Fibroblast of lung (primary cell): ENCODE measurements around the gene RAB8A. TPM values are rescaled to one million over a fixed set of nuclear protein-coding genes. Genes with fewer than 3 reads are reported as not detected.

Experiments
- DNase-seq, 2 donors: peaks; one replicate each; pipeline versions ENCODE4 v3.0.0 to v3.0.0-alpha.2; 2010; ENCODE audit warnings: low read depth in 2 of 2
- H2AFZ ChIP-seq: 2 replicates; pipeline ENCODE4 v1.5.1; 2012; ENCODE audit warnings: low read length, control low read depth, inconsistent platforms
- H3K27ac ChIP-seq: 2 replicates; pipeline ENCODE4 v1.5.1; 2011; ENCODE audit warnings: low read length, control low read depth; ENCODE audit not compliant: insufficient read depth
- H3K27me3 ChIP-seq: 2 replicates; pipeline ENCODE4 v1.5.1; 2011; ENCODE audit warnings: mild to moderate bottlenecking, low read length; ENCODE audit not compliant: control insufficient read depth, insufficient read depth
- H3K36me3 ChIP-seq: 2 replicates; pipeline ENCODE4 v1.5.1; 2011; ENCODE audit warnings: low read length; ENCODE audit not compliant: control insufficient read depth, insufficient read depth
- H3K4me1 ChIP-seq: 2 replicates; pipeline ENCODE4 v1.5.1; 2011; ENCODE audit warnings: low read length; ENCODE audit not compliant: control insufficient read depth, insufficient read depth; ENCODE audit errors: extremely low read depth
- H3K4me2 ChIP-seq: 2 replicates; pipeline ENCODE4 v1.5.1; 2011; ENCODE audit warnings: low read length, control low read depth; ENCODE audit not compliant: insufficient read depth; ENCODE audit errors: extremely low read depth
- H3K4me3 ChIP-seq, 4 experiments: fragments of 200-600 bp in 1 of 4; sonication (generic) in 1 of 4; replicated peaks in 1 of 4; 2 replicates each; pipeline ENCODE4 v1.5.1; 2011 to 2016; ENCODE audit warnings: low read length in 4 of 4, low read depth in 3 of 4, mild to moderate bottlenecking in 3 of 4, control low read depth in 2 of 4, inconsistent platforms in 1 of 4, mixed read lengths in 1 of 4; ENCODE audit not compliant: insufficient read depth in 1 of 4; ENCODE audit errors: control extremely low read depth in 1 of 4
- H3K79me2 ChIP-seq: 2 replicates; pipeline ENCODE4 v1.5.1; 2012; ENCODE audit warnings: mild to moderate bottlenecking, low read length, inconsistent platforms; ENCODE audit not compliant: control insufficient read depth, insufficient read depth
- H3K9ac ChIP-seq: 2 replicates; pipeline ENCODE4 v1.5.1; 2011; ENCODE audit warnings: mild to moderate bottlenecking, low read length, control low read depth; ENCODE audit not compliant: insufficient read depth
- H3K9me3 ChIP-seq: 2 replicates; pipeline ENCODE4 v1.5.1; 2012; ENCODE audit warnings: low read depth, low read length; ENCODE audit not compliant: control insufficient read depth, insufficient read depth
- H4K20me1 ChIP-seq: 2 replicates; pipeline ENCODE4 v1.5.1; 2011; ENCODE audit warnings: low read length; ENCODE audit not compliant: control insufficient read depth, insufficient read depth; ENCODE audit errors: extremely low read depth
- CTCF ChIP-seq, 2 donors: IDR thresholded peaks in 1 of 2; conservative IDR thresholded peaks in 1 of 2; 1 replicate in 1 of 2; 2 replicates in 1 of 2; pipeline ENCODE4 v1.5.1; 2011 to 2012; ENCODE audit warnings: low read length in 2 of 2, control low read depth in 1 of 2, inconsistent platforms in 1 of 2, low read depth in 1 of 2, mild to moderate bottlenecking in 1 of 2
- EZH2 ChIP-seq: IDR thresholded peaks from 2 replicates; pipeline ENCODE4 v1.5.1; 2012; ENCODE audit warnings: low read length, control low read depth, mild to moderate bottlenecking; ENCODE audit errors: missing control alignments
- polyA plus RNA-seq, 2 donors: library from polyadenylated mRNA; depleted of rRNA in 1 of 2; stranded (reverse) in 1 of 2; unstranded in 1 of 2; fragments of >200 nt; gene quantifications; 2 replicates each; pipeline ENCODE4 v1.2.1, GENCODE V29; 2011 to 2012; ENCODE audit warnings: missing spikeins in 1 of 2
- total RNA-seq: library from RNA; depleted of rRNA; stranded (reverse); fragments of >200 nt; gene quantifications from 2 replicates; pipeline ENCODE4 v1.2.1, GENCODE V29; 2014

The RAB8A gene
- total and polyA plus RNA-seq, 2 donors (not counting 1 experiment from before 2014, with no cell fraction given) = 77.6 to 104 TPM

GRCh38 chr19:16142032-16142580 lies 30.4 kb downstream of the RAB8A start:
- H3K9me3 ChIP-seq = no peaks in the 10 kb centered on the region
- DNase-seq = no peak
- H3K9ac ChIP-seq = no peak overlapping the region
- no peaks in the 10 kb centered on the region for H4K20me1 ChIP-seq
- H3K4me3 ChIP-seq = no peak overlapping the region
- no peaks in the 10 kb centered on the region for H3K4me1 ChIP-seq
- no peaks in the 10 kb centered on the region for H3K36me3 ChIP-seq
- H3K79me2 ChIP-seq = no peaks in the 10 kb centered on the region
- H3K27me3 ChIP-seq = no peaks in the 10 kb centered on the region
- H3K4me2 ChIP-seq = no peak overlapping the region
- no peak overlapping the region for H3K27ac ChIP-seq
- no peak for TF ChIP-seq EZH2
- TF ChIP-seq CTCF (conservative IDR thresholded peaks at IDR 0.05 in 1 of 2, IDR thresholded peaks at IDR 0.05 in 1 of 2; ENCODE audit: low read depth in 1 of 2, low read length in 2 of 2) = no peak
- H2AFZ ChIP-seq = no peak overlapping the region

- no peak within 1 kb of the TSS for H3K27ac ChIP-seq
- no peak for DNase-seq
- H3K4me2 ChIP-seq = no peak within 1 kb of the TSS
- H4K20me1 ChIP-seq = no peaks in the 10 kb centered on the region
- H3K9me3 ChIP-seq = no peaks in the 10 kb centered on the region
- H3K4me3 ChIP-seq = no peak within 1 kb of the TSS
- no peaks in the 10 kb centered on the region for H3K4me1 ChIP-seq
- TF ChIP-seq CTCF (conservative IDR thresholded peaks at IDR 0.05 in 1 of 2, IDR thresholded peaks at IDR 0.05 in 1 of 2; ENCODE audit: low read depth in 1 of 2, low read length in 2 of 2) (no peak), EZH2 (no peak)
- H3K27me3 ChIP-seq = no peaks in the 10 kb centered on the region
- H2AFZ ChIP-seq = no peak within 1 kb of the TSS
- no peak within 1 kb of the TSS for H3K9ac ChIP-seq
- H3K36me3 ChIP-seq = no peaks in the 10 kb centered on the region
- H3K79me2 ChIP-seq = no peaks in the 10 kb centered on the region
Observed at GRCh38 chr19:16143399-16144215, 31.9 kb downstream of the RAB8A start, which contains the start of gene HSH2D. TSS of gene HSH2D (plus strand) at chr19:16143685. CDS start at chr19:16148751, 5,066 bp downstream.

- Histone ChIP-seq H2AFZ (no peak overlapping the region), H3K79me2 (no peaks in the 10 kb centered on the region), H3K4me2 (no peak overlapping the region), H3K9ac (no peak overlapping the region), H3K27ac (no peak overlapping the region), H3K27me3 (no peaks in the 10 kb centered on the region), H3K4me1 (no peaks in the 10 kb centered on the region), H3K36me3 (no peaks in the 10 kb centered on the region), H3K4me3 (no peak overlapping the region), H3K9me3 (no peaks in the 10 kb centered on the region), H4K20me1 (no peaks in the 10 kb centered on the region)
- TF ChIP-seq CTCF (conservative IDR thresholded peaks at IDR 0.05 in 1 of 2, IDR thresholded peaks at IDR 0.05 in 1 of 2; ENCODE audit: low read depth in 1 of 2, low read length in 2 of 2) = no peak
- DNase-seq = no peak
Observed at GRCh38 chr19:16144216-16144581, 32.5 kb downstream of the RAB8A start.
